GM23248 (cell line): ENCODE measurements around the gene SPACA9. TPM values are rescaled to one million over a fixed set of nuclear protein-coding genes. Genes with fewer than 3 reads are reported as not detected.

Experiments
- DNase-seq: peaks from one replicate; pipeline ENCODE4 v3.0.0-alpha.2; 2015
- H2AFZ ChIP-seq: fragments of 200-600 bp; sonication (generic); 2 replicates; pipeline ENCODE4 v1.6.1; 2016; ENCODE audit warnings: antibody characterized with exemption
- H3F3A ChIP-seq: fragments of 200-600 bp; sonication (generic); 2 replicates; pipeline ENCODE4 v1.6.1; 2016; ENCODE audit warnings: mild to moderate bottlenecking, antibody characterized with exemption, mixed run types; ENCODE audit not compliant: insufficient read depth
- H3K27ac ChIP-seq: fragments of 200-600 bp; sonication (generic); 2 replicates; pipeline ENCODE4 v1.5.1; 2016; ENCODE audit warnings: mild to moderate bottlenecking
- H3K27me3 ChIP-seq: fragments of 200-600 bp; sonication (generic); replicated peaks from 2 replicates; pipeline ENCODE4 v1.6.1; 2016; ENCODE audit warnings: mild to moderate bottlenecking; ENCODE audit not compliant: insufficient read depth
- H3K36me3 ChIP-seq: fragments of 200-600 bp; sonication (generic); 2 replicates; pipeline ENCODE4 v1.6.1; 2016; ENCODE audit warnings: low read depth, mild to moderate bottlenecking
- H3K4me1 ChIP-seq: fragments of 200-600 bp; sonication (generic); 2 replicates; pipeline ENCODE4 v1.6.1; 2016; ENCODE audit warnings: mild to moderate bottlenecking; ENCODE audit not compliant: insufficient read depth
- H3K4me2 ChIP-seq: fragments of 200-600 bp; sonication (generic); one replicate; pipeline ENCODE4 v1.6.1; 2016; ENCODE audit warnings: mild to moderate bottlenecking; ENCODE audit not compliant: unreplicated experiment
- H3K4me3 ChIP-seq: fragments of 200-600 bp; sonication (generic); 2 replicates; pipeline ENCODE4 v1.5.1; 2016; ENCODE audit warnings: mild to moderate bottlenecking
- H3K79me2 ChIP-seq: fragments of 200-600 bp; sonication (generic); 2 replicates; pipeline ENCODE4 v1.6.1; 2016; ENCODE audit warnings: mild to moderate bottlenecking; ENCODE audit not compliant: insufficient read depth
- H3K9ac ChIP-seq: fragments of 200-600 bp; sonication (generic); 2 replicates; pipeline ENCODE4 v1.6.1; 2016; ENCODE audit warnings: mild to moderate bottlenecking
- H3K9me2 ChIP-seq: fragments of 200-600 bp; sonication (generic); 2 replicates; pipeline ENCODE4 v1.6.1; 2016; ENCODE audit warnings: mixed run types, mild to moderate bottlenecking, moderate library complexity; ENCODE audit not compliant: insufficient read depth
- H3K9me3 ChIP-seq: fragments of 200-600 bp; sonication (generic); one replicate; pipeline ENCODE4 v1.6.1; 2017; ENCODE audit warnings: low read depth
- H4K20me1 ChIP-seq: fragments of 200-600 bp; sonication (generic); 2 replicates; pipeline ENCODE4 v1.6.0; 2016; ENCODE audit not compliant: insufficient read depth
- EZH2 ChIP-seq: fragments of 200-600 bp; sonication (generic); IDR thresholded peaks from 2 replicates; pipeline ENCODE4 v1.6.1; 2018; ENCODE audit warnings: antibody characterized with exemption, mild to moderate bottlenecking; ENCODE audit not compliant: insufficient read depth, poor library complexity, severe bottlenecking
- EZH2phosphoT487 ChIP-seq: fragments of 200-600 bp; sonication (generic); IDR thresholded peaks from 2 replicates; pipeline ENCODE4 v1.6.1; 2018; ENCODE audit warnings: antibody characterized with exemption, moderate library complexity, mild to moderate bottlenecking, low read depth; ENCODE audit not compliant: insufficient read depth
- WGBS, 2 experiments: methylation state at CpG; one replicate each; pipeline ENCODE4 v1.1.6; 2015 to 2017; ENCODE audit warnings: low lambda C conversion rate in 2 of 2, low coverage in 1 of 2; ENCODE audit errors: missing lambda C conversion rate in 2 of 2; 5-methylcytosine and 5-hydroxymethylcytosine counted together
- in situ Hi-C: fragments of 300-500 bp; cut with MboI; formaldehyde crosslinking; loops from 2 replicates; pipeline ENCODE4 v1.15.0; 2020
- polyA plus RNA-seq: library from polyadenylated mRNA; unstranded; fragments of >200 nt; fragmentation: Nextera tagmentation; extraction: Ambion mirVana; gene quantifications from 2 replicates; pipeline ENCODE4 v1.2.1, GENCODE V29; 2016
- total RNA-seq: library from RNA; depleted of rRNA; stranded (reverse); fragments of >200 nt; shearing (Covaris generic); gene quantifications from 2 replicates; pipeline ENCODE4 v1.2.3, GENCODE V29; 2014

Gene SPACA9
- total and polyA plus RNA-seq, 2 experiments from 2014 or later, result 6.2 to 9.8 TPM

- no peak for DNase-seq
- Histone ChIP-seq H2AFZ (no peak overlapping the region), H3K9ac (no peak overlapping the region), H3K9me2 (no peaks in the 10 kb centered on the region), H3K9me3 (no peaks in the 10 kb centered on the region), H3K4me3 (no peak overlapping the region), H3K4me1 (no peaks in the 10 kb centered on the region), H3K36me3 (peaks cover 4% of the 10 kb centered on the region; the same call in 1 of the 2 replicates), H3K27me3 (no peaks in the 10 kb centered on the region), H3F3A (no peaks in the 10 kb centered on the region), H3K4me2 (no peak overlapping the region), H4K20me1 (no peaks in the 10 kb centered on the region), H3K79me2 (no peaks in the 10 kb centered on the region), H3K27ac (no peak overlapping the region)
- TF ChIP-seq EZH2, result no peak
- TF ChIP-seq EZH2phosphoT487, result no peak
- 77 to 85% methylated on average over 9 of the region's 9 CpGs for WGBS, 2 experiments
- in situ Hi-C loops, result no loop called here
Measured at GRCh38 chr9:132892400-132892799, 13.7 kb downstream of the SPACA9 start.

- H3K9ac ChIP-seq, result no peak overlapping the region
- TF ChIP-seq EZH2 (no peak), EZH2phosphoT487 (no peak)
- H3K9me3 ChIP-seq, result no peaks in the 10 kb centered on the region
- WGBS, 2 experiments, result 61 to 63% methylated on average over 5 of the region's 5 CpGs
- H3K4me2 ChIP-seq, result no peak overlapping the region
- no peak overlapping the region for H3K27ac ChIP-seq
- H3K27me3 ChIP-seq, result no peaks in the 10 kb centered on the region
- in situ Hi-C loops, result no loop called here
- H3K79me2 ChIP-seq, result no peaks in the 10 kb centered on the region
- H2AFZ ChIP-seq, result no peak overlapping the region
- no peaks in the 10 kb centered on the region for H3K9me2 ChIP-seq
- no peak overlapping the region for H3K4me3 ChIP-seq
- peaks cover 17% of the 10 kb centered on the region; the same call in 1 of the 2 replicates for H3K36me3 ChIP-seq
- H4K20me1 ChIP-seq, result no peaks in the 10 kb centered on the region
- no peaks in the 10 kb centered on the region for H3F3A ChIP-seq
- no peaks in the 10 kb centered on the region for H3K4me1 ChIP-seq
- peak; percentile 43 for DNase-seq
Measured at GRCh38 chr9:132894346-132894745, 15.6 kb downstream of the SPACA9 start.

GRCh38 chr9:132894862-132895835 lies 16.5 kb downstream of the SPACA9 start:
- no peaks in the 10 kb centered on the region for H3K9me2 ChIP-seq
- H3K79me2 ChIP-seq, result no peaks in the 10 kb centered on the region
- no peaks in the 10 kb centered on the region for H3K9me3 ChIP-seq
- DNase-seq, result no peak
- H3F3A ChIP-seq, result no peaks in the 10 kb centered on the region
- 81 to 86% methylated on average over 9 of the region's 9 CpGs for WGBS, 2 experiments
- H3K4me3 ChIP-seq, result no peak overlapping the region
- in situ Hi-C loops, result no loop called here
- no peaks in the 10 kb centered on the region for H3K27me3 ChIP-seq
- no peak overlapping the region for H3K4me2 ChIP-seq
- no peaks in the 10 kb centered on the region for H3K4me1 ChIP-seq
- no peak overlapping the region for H3K27ac ChIP-seq
- no peaks in the 10 kb centered on the region for H4K20me1 ChIP-seq
- H3K9ac ChIP-seq, result no peak overlapping the region
- H2AFZ ChIP-seq, result no peak overlapping the region
- TF ChIP-seq EZH2, result no peak
- no peak for TF ChIP-seq EZH2phosphoT487
- peaks cover 25% of the 10 kb centered on the region; the same call in 1 of the 2 replicates for H3K36me3 ChIP-seq

- no peaks in the 10 kb centered on the region for H3K4me1 ChIP-seq
- H3K9ac ChIP-seq, result no peak overlapping the region
- H3K9me3 ChIP-seq, result no peaks in the 10 kb centered on the region
- H3K36me3 ChIP-seq, result peaks cover 36% of the 10 kb centered on the region
- WGBS, 2 experiments, result 86 to 88% methylated on average over 13 of the region's 13 CpGs
- H3F3A ChIP-seq, result no peaks in the 10 kb centered on the region
- no peaks in the 10 kb centered on the region for H3K27me3 ChIP-seq
- in situ Hi-C loops, result no loop called here
- H2AFZ ChIP-seq, result no peak overlapping the region
- H3K79me2 ChIP-seq, result no peaks in the 10 kb centered on the region
- TF ChIP-seq EZH2 (no peak), EZH2phosphoT487 (no peak)
- no peak overlapping the region for H3K27ac ChIP-seq
- no peak overlapping the region for H3K4me2 ChIP-seq
- no peaks in the 10 kb centered on the region for H4K20me1 ChIP-seq
- no peaks in the 10 kb centered on the region for H3K9me2 ChIP-seq
- DNase-seq, result no peak
- H3K4me3 ChIP-seq, result no peak overlapping the region
Measured at GRCh38 chr9:132896264-132896663, 17.6 kb downstream of the SPACA9 start.
